Measurements from ENCODE around the gene B3GAT1.

DNA sequence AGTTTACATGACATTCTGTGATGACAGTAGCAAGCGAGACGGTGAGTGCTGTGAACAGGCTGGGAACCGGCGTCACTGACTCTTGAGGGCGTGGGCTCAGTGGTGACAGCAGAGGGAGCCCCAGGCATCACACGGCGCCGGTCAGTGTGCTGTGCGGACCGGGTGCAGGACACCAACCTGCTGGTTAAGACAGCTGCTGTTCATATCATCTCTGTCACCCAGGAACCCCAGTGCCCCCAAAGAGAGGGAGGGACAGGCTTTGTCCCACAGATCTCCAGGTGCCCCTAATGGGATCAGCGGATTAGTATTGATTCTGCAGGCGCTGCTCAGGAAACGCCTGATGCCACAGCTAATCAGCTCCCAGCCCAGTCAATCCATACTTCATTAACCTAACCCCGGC is 18.4 kb downstream of the B3GAT1 start:
- TF ChIP-seq POLR2A (IDR thresholded peaks at IDR 0.05; ENCODE audit: low read depth, low read length) (no peak), TAF1 (IDR thresholded peaks at IDR 0.05; ENCODE audit: low read depth, low read length) (no peak), POLR2AphosphoS5 (IDR thresholded peaks at IDR 0.05; ENCODE audit: low read depth, low read length) (no peak), SPI1 (IDR thresholded peaks at IDR 0.05; ENCODE audit: low read depth, low read length) (no peak), POU2F2 (IDR thresholded peaks at IDR 0.05; ENCODE audit: low read depth, low read length) (no peak), PAX5 (IDR thresholded peaks at IDR 0.05; ENCODE audit: insufficient read depth, low read length, severe bottlenecking) (no peak)
